ENCODE measurements around the gene WNT9A. TPM values are rescaled to one million over a fixed set of nuclear protein-coding genes. Genes with fewer than 3 reads are reported as not detected.
A peak's percentile ranks its signal among the peaks of the same experiment; 100 is the strongest.

WNT9A gene
- total and polyA plus RNA-seq, 7 donors, result 7.6 to 49.7 (median 22.0) TPM

- DNase-seq (peak in 1 of 2 donors; percentile 13), ATAC-seq (no peak)
- H3K4me1 ChIP-seq, result no peaks in the 10 kb centered on the region
- H3K36me3 ChIP-seq (ENCODE audit: insufficient read depth in 1 of 2, low read depth in 1 of 2), result peaks cover 0 to 32% of the 10 kb centered on the region in 2 donors
- H3K27ac ChIP-seq, result no peak overlapping the region
- H3K4me3 ChIP-seq, result no peak overlapping the region
- no peaks in the 10 kb centered on the region for H3K9me3 ChIP-seq
- H3K27me3 ChIP-seq (ENCODE audit: insufficient read depth in 3 of 3, low read length in 2 of 3), result no peaks in the 10 kb centered on the region
- intact Hi-C loops (cut with DNase I), result no loop called here
- TF ChIP-seq CTCF (IDR thresholded peaks at IDR 0.05), result no peak
- WGBS, 3 donors, result 86 to 93% (median 91%) methylated on average over 5 of the region's 5 CpGs
Measured at GRCh38 chr1:227918083-227918700, 29.5 kb downstream of the WNT9A start.

GRCh38 chr1:227917081-227917950 lies 30.4 kb downstream of the WNT9A start:
- no peaks in the 10 kb centered on the region for H3K27me3 ChIP-seq (ENCODE audit: insufficient read depth in 3 of 3, low read length in 2 of 3)
- peaks cover 0 to 25% of the 10 kb centered on the region in 2 donors for H3K36me3 ChIP-seq (ENCODE audit: insufficient read depth in 1 of 2, low read depth in 1 of 2)
- H3K4me1 ChIP-seq, result no peaks in the 10 kb centered on the region
- H3K4me3 ChIP-seq, result no peak overlapping the region
- ATAC-seq (peak in 1 of 4 donors; percentile 26), DNase-seq (peak in 1 of 2 donors; percentile 35)
- no peak for TF ChIP-seq CTCF (IDR thresholded peaks at IDR 0.05)
- no peaks in the 10 kb centered on the region for H3K9me3 ChIP-seq
- no peak overlapping the region for H3K27ac ChIP-seq
- intact Hi-C loops (cut with DNase I), result no loop called here
- 51 to 63% (median 59%) methylated on average over 11 to 15 of the region's 15 CpGs for WGBS, 3 donors

GRCh38 chr1:227916655-227917054 lies 31.1 kb downstream of the WNT9A start:
- WGBS, 3 donors, result 84 to 90% (median 90%) methylated on average over 4 of the region's 4 CpGs
- Histone ChIP-seq H3K9me3 (no peaks in the 10 kb centered on the region), H3K36me3 (ENCODE audit: insufficient read depth in 1 of 2, low read depth in 1 of 2) (peaks cover 0 to 18% of the 10 kb centered on the region in 2 donors), H3K4me1 (no peaks in the 10 kb centered on the region), H3K27me3 (ENCODE audit: insufficient read depth in 3 of 3, low read length in 2 of 3) (no peaks in the 10 kb centered on the region), H3K27ac (no peak overlapping the region), H3K4me3 (no peak overlapping the region)
- no peak for TF ChIP-seq CTCF (IDR thresholded peaks at IDR 0.05)
- intact Hi-C loops (cut with DNase I), result no loop called here
- DNase-seq, result peak in 1 of 2 donors; percentile 10
- no peak for ATAC-seq

GRCh38 chr1:227915564-227916553 lies 31.9 kb downstream of the WNT9A start:
- DNase-seq (peak in 1 of 2 donors; percentile 33), ATAC-seq (no peak)
- TF ChIP-seq CTCF (IDR thresholded peaks at IDR 0.05), result no peak
- H3K4me3 ChIP-seq, result no peak overlapping the region
- intact Hi-C loops (cut with DNase I), result no loop called here
- WGBS, 3 donors, result 77 to 81% (median 80%) methylated on average over 22 of the region's 22 CpGs
- H3K9me3 ChIP-seq, result no peaks in the 10 kb centered on the region
- peaks cover 0 to 10% of the 10 kb centered on the region in 2 donors for H3K36me3 ChIP-seq (ENCODE audit: insufficient read depth in 1 of 2, low read depth in 1 of 2)
- H3K27ac ChIP-seq, result no peak overlapping the region
- no peaks in the 10 kb centered on the region for H3K4me1 ChIP-seq
- H3K27me3 ChIP-seq (ENCODE audit: insufficient read depth in 3 of 3, low read length in 2 of 3), result no peaks in the 10 kb centered on the region

All from psoas muscle (tissue), 8 donors.